Measurements from ENCODE around the gene TDRD10.

The TDRD10 gene

DNA sequence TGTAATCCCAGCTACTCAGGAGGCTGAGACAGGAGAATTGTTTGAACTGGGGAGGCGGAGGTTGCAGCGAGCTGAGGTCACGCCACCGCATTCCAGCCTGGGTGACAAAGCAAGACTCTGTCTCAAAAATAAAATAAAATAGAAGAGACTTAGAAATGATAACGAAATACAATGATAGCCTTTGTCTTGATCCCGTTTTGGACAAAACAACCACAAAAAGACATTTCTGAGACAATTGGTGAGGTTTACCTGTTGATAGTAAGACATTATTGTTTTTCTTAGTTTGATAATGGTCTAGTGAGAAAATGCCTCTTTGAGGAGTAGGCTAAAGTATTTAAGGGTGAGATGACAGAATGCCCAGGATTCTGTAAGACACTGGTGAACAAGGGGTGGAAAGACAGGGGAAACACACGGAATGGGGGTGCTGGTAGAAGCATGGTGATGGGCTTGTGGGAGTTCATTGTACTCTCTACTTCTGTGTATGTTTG, 12.1 kb downstream of the TDRD10 start:
- Histone ChIP-seq H3K4me2 (ENCODE audit: low read length) (no peak overlapping the region), H3K4me1 (ENCODE audit: low read length) (peaks cover 9% of the 10 kb centered on the region), H2AFZ (ENCODE audit: low read depth, low read length) (no peak overlapping the region), H4K20me1 (ENCODE audit: insufficient read depth, low read length) (no peaks in the 10 kb centered on the region), H3K9ac (ENCODE audit: low read length) (no peak overlapping the region), H3K36me3 (replicated peaks; ENCODE audit: low read depth, low read length) (no peaks in the 10 kb centered on the region), H3K4me3 (ENCODE audit: low read length) (no peak overlapping the region), H3K27me3 (ENCODE audit: low read depth, low read length) (peaks cover 33% of the 10 kb centered on the region), H3K79me2 (ENCODE audit: low read length) (no peaks in the 10 kb centered on the region), H3K27ac (ENCODE audit: low read length) (no peak overlapping the region), H3K9me3 (ENCODE audit: insufficient read depth, low read length) (no peaks in the 10 kb centered on the region)
- no peak for TF ChIP-seq EZH2phosphoT487 (IDR thresholded peaks at IDR 0.05; ENCODE audit: low read depth)

DNA sequence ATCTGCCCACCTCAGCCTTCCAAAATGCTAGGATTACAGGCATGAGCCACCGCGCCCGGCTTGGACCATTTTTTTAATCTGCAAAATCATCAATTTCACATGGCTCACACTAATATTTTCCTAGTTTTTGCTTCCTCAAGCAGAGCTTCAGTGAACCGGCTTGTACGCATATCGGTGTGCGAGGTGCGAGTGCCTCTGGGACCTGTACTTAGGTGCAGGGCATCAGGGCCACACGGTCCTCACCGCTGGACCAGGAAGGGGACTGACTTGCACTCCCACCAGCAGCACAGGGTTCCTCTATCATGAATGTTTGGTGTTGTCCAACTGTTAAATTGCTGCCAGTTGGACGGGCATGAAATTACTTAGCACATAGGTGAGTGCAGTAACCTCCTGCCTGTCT, 15.6 kb downstream of the TDRD10 start:
- no peak overlapping the region for H3K4me3 ChIP-seq (ENCODE audit: low read length)
- TF ChIP-seq, protein P1, sequence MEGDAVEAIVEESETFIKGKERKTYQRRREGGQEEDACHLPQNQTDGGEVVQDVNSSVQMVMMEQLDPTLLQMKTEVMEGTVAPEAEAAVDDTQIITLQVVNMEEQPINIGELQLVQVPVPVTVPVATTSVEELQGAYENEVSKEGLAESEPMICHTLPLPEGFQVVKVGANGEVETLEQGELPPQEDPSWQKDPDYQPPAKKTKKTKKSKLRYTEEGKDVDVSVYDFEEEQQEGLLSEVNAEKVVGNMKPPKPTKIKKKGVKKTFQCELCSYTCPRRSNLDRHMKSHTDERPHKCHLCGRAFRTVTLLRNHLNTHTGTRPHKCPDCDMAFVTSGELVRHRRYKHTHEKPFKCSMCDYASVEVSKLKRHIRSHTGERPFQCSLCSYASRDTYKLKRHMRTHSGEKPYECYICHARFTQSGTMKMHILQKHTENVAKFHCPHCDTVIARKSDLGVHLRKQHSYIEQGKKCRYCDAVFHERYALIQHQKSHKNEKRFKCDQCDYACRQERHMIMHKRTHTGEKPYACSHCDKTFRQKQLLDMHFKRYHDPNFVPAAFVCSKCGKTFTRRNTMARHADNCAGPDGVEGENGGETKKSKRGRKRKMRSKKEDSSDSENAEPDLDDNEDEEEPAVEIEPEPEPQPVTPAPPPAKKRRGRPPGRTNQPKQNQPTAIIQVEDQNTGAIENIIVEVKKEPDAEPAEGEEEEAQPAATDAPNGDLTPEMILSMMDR (IDR thresholded peaks at IDR 0.05; ENCODE audit: low read depth, low read length): no peak
- TF ChIP-seq EZH2phosphoT487 (IDR thresholded peaks at IDR 0.05; ENCODE audit: low read depth): no peak
- no peaks in the 10 kb centered on the region for H3K9me3 ChIP-seq (ENCODE audit: insufficient read depth, low read length)
- H4K20me1 ChIP-seq (ENCODE audit: insufficient read depth, low read length): no peaks in the 10 kb centered on the region
- no peaks in the 10 kb centered on the region for H3K79me2 ChIP-seq (ENCODE audit: low read length)
- no peak overlapping the region for H3K27ac ChIP-seq (ENCODE audit: low read length)
- no peaks in the 10 kb centered on the region for H3K36me3 ChIP-seq (replicated peaks; ENCODE audit: low read depth, low read length)
- no peak overlapping the region for H3K4me2 ChIP-seq (ENCODE audit: low read length)
- no peak overlapping the region for H3K9ac ChIP-seq (ENCODE audit: low read length)
- H3K4me1 ChIP-seq (ENCODE audit: low read length): peaks cover 23% of the 10 kb centered on the region
- peaks cover 29% of the 10 kb centered on the region for H3K27me3 ChIP-seq (ENCODE audit: low read depth, low read length)
- H2AFZ ChIP-seq (ENCODE audit: low read depth, low read length): no peak overlapping the region

DNA sequence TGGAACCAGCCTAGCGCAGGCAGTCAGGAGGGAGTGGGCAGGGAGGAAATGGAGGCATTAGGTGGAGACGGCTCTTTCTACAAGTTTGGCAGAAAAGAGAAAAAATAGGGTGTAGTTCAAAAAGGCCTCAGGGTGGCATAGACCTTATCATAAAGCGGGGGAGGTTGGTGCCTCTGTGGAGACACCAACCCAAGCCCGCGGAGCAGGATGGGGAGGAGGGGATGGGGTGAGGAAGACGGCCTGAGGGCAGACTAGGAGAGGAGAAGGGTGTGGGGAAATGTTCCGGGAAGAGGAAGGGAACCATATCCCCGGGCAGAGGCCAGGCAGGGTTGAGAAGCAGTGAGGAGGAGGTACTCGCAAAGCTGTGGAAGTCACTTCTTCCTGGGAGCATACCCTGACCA, 17.6 kb downstream of the TDRD10 start:
- H3K9me3 ChIP-seq (ENCODE audit: insufficient read depth, low read length): no peaks in the 10 kb centered on the region
- H3K79me2 ChIP-seq (ENCODE audit: low read length): no peaks in the 10 kb centered on the region
- H2AFZ ChIP-seq (ENCODE audit: low read depth, low read length): no peak overlapping the region
- H3K4me2 ChIP-seq (ENCODE audit: low read length): 0 out of 2 replicates have a peak overlapping the region, but pooled peaks have one; percentile 48
- H3K4me3 ChIP-seq (ENCODE audit: low read length): no peak overlapping the region
- no peaks in the 10 kb centered on the region for H3K36me3 ChIP-seq (replicated peaks; ENCODE audit: low read depth, low read length)
- H3K4me1 ChIP-seq (ENCODE audit: low read length): peaks cover 23% of the 10 kb centered on the region
- H4K20me1 ChIP-seq (ENCODE audit: insufficient read depth, low read length): no peaks in the 10 kb centered on the region
- TF ChIP-seq, protein P1 (IDR thresholded peaks at IDR 0.05; ENCODE audit: low read depth, low read length): no peak
- no peak for TF ChIP-seq EZH2phosphoT487 (IDR thresholded peaks at IDR 0.05; ENCODE audit: low read depth)
- peaks cover 12% of the 10 kb centered on the region; the same call in 1 of the 2 replicates for H3K27me3 ChIP-seq (ENCODE audit: low read depth, low read length)
- no peak overlapping the region for H3K27ac ChIP-seq (ENCODE audit: low read length)
- H3K9ac ChIP-seq (ENCODE audit: low read length): no peak overlapping the region

DNA sequence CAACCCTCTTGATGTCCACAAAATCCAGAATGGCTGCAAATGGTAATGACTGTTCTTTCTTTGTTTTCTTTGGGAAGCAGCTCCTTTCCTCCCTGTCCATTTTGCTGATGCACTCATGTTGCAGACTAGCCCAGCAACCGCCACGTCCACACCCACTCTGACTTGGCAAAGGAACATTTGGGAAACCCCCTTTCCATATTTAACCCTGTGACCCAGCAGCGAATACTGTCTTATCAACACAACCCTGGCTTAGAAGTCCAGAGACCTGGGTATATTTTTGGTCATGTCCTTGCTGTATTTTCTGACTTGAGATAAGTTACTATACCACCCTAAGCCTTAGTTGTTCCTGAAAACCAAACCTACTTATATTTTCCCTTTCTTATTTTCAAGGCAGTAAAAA, 18.3 kb downstream of the TDRD10 start:
- Histone ChIP-seq H2AFZ (ENCODE audit: low read depth, low read length) (no peak overlapping the region), H3K9me3 (ENCODE audit: insufficient read depth, low read length) (no peaks in the 10 kb centered on the region), H3K79me2 (ENCODE audit: low read length) (no peaks in the 10 kb centered on the region), H3K27ac (ENCODE audit: low read length) (no peak overlapping the region), H3K9ac (ENCODE audit: low read length) (no peak overlapping the region), H3K4me2 (ENCODE audit: low read length) (no peak overlapping the region), H3K27me3 (ENCODE audit: low read depth, low read length) (peaks cover 12% of the 10 kb centered on the region; the same call in 1 of the 2 replicates), H4K20me1 (ENCODE audit: insufficient read depth, low read length) (no peaks in the 10 kb centered on the region), H3K4me1 (ENCODE audit: low read length) (peaks cover 23% of the 10 kb centered on the region), H3K36me3 (replicated peaks; ENCODE audit: low read depth, low read length) (no peaks in the 10 kb centered on the region), H3K4me3 (ENCODE audit: low read length) (no peak overlapping the region)
- TF ChIP-seq EZH2phosphoT487 (IDR thresholded peaks at IDR 0.05; ENCODE audit: low read depth): no peak
- TF ChIP-seq, protein P1 (IDR thresholded peaks at IDR 0.05; ENCODE audit: low read depth, low read length): no peak
